Upper lobe of left lung (tissue), 6 donors: ENCODE data around the gene GYG1. TPM values are rescaled to one million over a fixed set of nuclear protein-coding genes. Genes with fewer than 3 reads are reported as not detected.
A peak's percentile ranks its signal among the peaks of the same experiment; 100 is the strongest.

Source experiments
- ATAC-seq, 2 donors: fragments of 200-7000 bp; cut with Tn5 transposase; one replicate each; pipeline ENCODE4 v1.9.1; 2022; ENCODE audit warnings: mild to moderate bottlenecking in 2 of 2, moderate library complexity in 2 of 2; ENCODE audit not compliant: low FRiP score in 2 of 2
- DNase-seq, 2 donors: peaks; one replicate each; pipeline ENCODE4 v3.0.0-alpha.2; 2019 to 2020
- H3K27ac ChIP-seq, 4 donors: fragments of 200-600 bp; sonication (generic); one replicate each; pipeline ENCODE4 v1.5.1; 2016 to 2019
- H3K27me3 ChIP-seq, 4 donors: fragments of 200-600 bp; sonication (generic); one replicate each; pipeline ENCODE4 v1.5.1; 2017 to 2019
- H3K36me3 ChIP-seq, 4 donors: fragments of 200-600 bp; sonication (generic); one replicate each; pipeline ENCODE4 v1.5.1; 2016 to 2019
- H3K4me1 ChIP-seq, 4 donors: fragments of 200-600 bp; sonication (generic); one replicate each; pipeline ENCODE4 v1.5.1; 2018 to 2019
- H3K4me3 ChIP-seq, 4 donors: fragments of 200-600 bp; sonication (generic); one replicate each; pipeline ENCODE4 v1.5.1; 2017 to 2019; ENCODE audit warnings: mild to moderate bottlenecking in 2 of 4, moderate library complexity in 1 of 4
- H3K9me3 ChIP-seq, 4 donors: fragments of 200-600 bp; sonication (generic); one replicate each; pipeline ENCODE4 v1.5.1; 2018 to 2019
- CTCF ChIP-seq, 6 experiments: fragments of 450-650 bp in 4 of 6; fragments of 200-600 bp in 2 of 6; sonication (generic) in 2 of 6; IDR thresholded peaks; one replicate each; pipeline ENCODE4 v1.5.1; 2016 to 2019; ENCODE audit warnings: antibody characterized with exemption in 6 of 6
- EP300 ChIP-seq, 4 donors: sonication (generic); formaldehyde crosslinking; IDR thresholded peaks; one replicate each; pipeline ENCODE4 v1.5.1; 2017; ENCODE audit warnings: antibody characterized with exemption in 4 of 4, control low read depth in 2 of 4
- POLR2A ChIP-seq, 4 donors: fragments of 450-650 bp; IDR thresholded peaks; one replicate each; pipeline ENCODE4 v1.5.1; 2016 to 2017; ENCODE audit warnings: antibody characterized with exemption in 4 of 4, mild to moderate bottlenecking in 2 of 4
- POLR2AphosphoS5 ChIP-seq, 2 donors: sonication (generic); formaldehyde crosslinking; IDR thresholded peaks; one replicate each; pipeline ENCODE4 v1.5.1; 2017; ENCODE audit warnings: antibody characterized with exemption in 2 of 2
- WGBS, 2 donors: methylation state at CpG; one replicate each; pipeline ENCODE4 v1.1.5; 2017 to 2018; 5-methylcytosine and 5-hydroxymethylcytosine counted together
- total RNA-seq, 6 donors: library from RNA; depleted of rRNA in 4 of 6; stranded (reverse); fragments of >200 nt in 4 of 6; gene quantifications; one replicate each; pipeline versions ENCODE4 v1.1.0 to v1.2.1, GENCODE V29; 2016 to 2021
- donor health status: DM: no; HTN: no; CAD: no; lungs with moderate emphysema.
- donor health status: DM: no; HTN: yes; CAD: no; lungs with severe emphysema.

The GYG1 gene
- total RNA-seq, 6 donors from 2014 or later, result 10.5 to 48.6 (median 31.5) TPM

- WGBS, 2 donors, result 59 to 61% methylated on average over 12 of the region's 12 CpGs
- no peaks in the 10 kb centered on the region for H3K9me3 ChIP-seq
- peak overlapping the region in 3 of 4 donors; percentile 73 to 79 (median 73) for H3K27ac ChIP-seq
- TF ChIP-seq EP300 (IDR thresholded peaks at IDR 0.05) (no peak), CTCF (IDR thresholded peaks at IDR 0.05) (peak; percentile 21 to 46 (median 30)), POLR2AphosphoS5 (IDR thresholded peaks at IDR 0.05) (no peak), POLR2A (IDR thresholded peaks at IDR 0.05) (no peak)
- peak in 1 of 2 donors; percentile 94 for ATAC-seq
- H3K36me3 ChIP-seq, result no peaks in the 10 kb centered on the region
- no peak overlapping the region for H3K4me3 ChIP-seq
- no peak for DNase-seq
- no peaks in the 10 kb centered on the region for H3K27me3 ChIP-seq
- H3K4me1 ChIP-seq, result peaks cover 0 to 8% (median 4%) of the 10 kb centered on the region in 4 donors
These were observed 35.6 kb upstream of the GYG1 start for GRCh38 chr3:148955544-148956346.

GRCh38 chr3:148957586-148957985 is 33.8 kb upstream of the GYG1 start:
- H3K27ac ChIP-seq, result no peak overlapping the region
- TF ChIP-seq POLR2A (IDR thresholded peaks at IDR 0.05) (no peak), POLR2AphosphoS5 (IDR thresholded peaks at IDR 0.05) (no peak), CTCF (IDR thresholded peaks at IDR 0.05) (peak in 1 of 6 experiments; percentile 15), EP300 (IDR thresholded peaks at IDR 0.05) (no peak)
- H3K4me1 ChIP-seq, result peaks cover 0 to 5% (median 2%) of the 10 kb centered on the region in 4 donors
- no peak for ATAC-seq
- H3K9me3 ChIP-seq, result no peaks in the 10 kb centered on the region
- no peaks in the 10 kb centered on the region for H3K27me3 ChIP-seq
- H3K4me3 ChIP-seq, result no peak overlapping the region
- DNase-seq, result no peak
- H3K36me3 ChIP-seq, result no peaks in the 10 kb centered on the region
- WGBS, 2 donors, result 66 to 71% methylated on average over 2 of the region's 2 CpGs

- DNase-seq, result no peak
- no peak for TF ChIP-seq CTCF (IDR thresholded peaks at IDR 0.05)
- TF ChIP-seq EP300 (IDR thresholded peaks at IDR 0.05), result no peak
- no peak for TF ChIP-seq POLR2AphosphoS5 (IDR thresholded peaks at IDR 0.05)
- 49 to 58% methylated on average over 1 of the region's 1 CpG for WGBS, 2 donors
- Histone ChIP-seq H3K4me3 (no peak overlapping the region), H3K36me3 (no peaks in the 10 kb centered on the region), H3K27ac (no peak overlapping the region), H3K4me1 (peaks cover 0 to 5% (median 2%) of the 10 kb centered on the region in 4 donors), H3K9me3 (no peaks in the 10 kb centered on the region), H3K27me3 (no peaks in the 10 kb centered on the region)
- ATAC-seq, result no peak
These were observed 32.6 kb upstream of the GYG1 start for GRCh38 chr3:148958696-148959095.

- WGBS, 2 donors, result 71 to 76% methylated on average over 1 of the region's 1 CpG
- DNase-seq (peak in 1 of 2 donors; percentile 38), ATAC-seq (peak in 1 of 2 donors; percentile 60)
- Histone ChIP-seq H3K27me3 (no peaks in the 10 kb centered on the region), H3K9me3 (no peaks in the 10 kb centered on the region), H3K36me3 (no peaks in the 10 kb centered on the region), H3K4me1 (peaks cover 0 to under 1% (median 0%) of the 10 kb centered on the region in 4 donors), H3K27ac (no peak overlapping the region), H3K4me3 (no peak overlapping the region)
- TF ChIP-seq POLR2AphosphoS5 (IDR thresholded peaks at IDR 0.05), result no peak
These were observed 28.8 kb upstream of the GYG1 start for GRCh38 chr3:148962513-148962912.

- H3K4me3 ChIP-seq, result no peak overlapping the region
- ATAC-seq (no peak), DNase-seq (no peak)
- no peaks in the 10 kb centered on the region for H3K36me3 ChIP-seq
- no peak for TF ChIP-seq POLR2A (IDR thresholded peaks at IDR 0.05)
- no peak for TF ChIP-seq POLR2AphosphoS5 (IDR thresholded peaks at IDR 0.05)
- TF ChIP-seq EP300 (IDR thresholded peaks at IDR 0.05), result no peak
- H3K27me3 ChIP-seq, result no peaks in the 10 kb centered on the region
- WGBS, 2 donors, result 95 to 100% methylated on average over 3 of the region's 3 CpGs
- H3K27ac ChIP-seq, result no peak overlapping the region
- no peaks in the 10 kb centered on the region for H3K9me3 ChIP-seq
- H3K4me1 ChIP-seq, result no peaks in the 10 kb centered on the region
These were observed 26.5 kb upstream of the GYG1 start for GRCh38 chr3:148964809-148965208.
